ENCODE data around the gene DYRK1B. TPM values are rescaled to one million over a fixed set of nuclear protein-coding genes. Genes with fewer than 3 reads are reported as not detected.
"Not testable (repeated sequence)": the region's sequence is repeated elsewhere in the genome, so short reads cannot be mapped to it uniquely, and the experiment has no call there.

Gene DYRK1B
- polyA plus RNA-seq (2013), result 22.6 TPM

DNA sequence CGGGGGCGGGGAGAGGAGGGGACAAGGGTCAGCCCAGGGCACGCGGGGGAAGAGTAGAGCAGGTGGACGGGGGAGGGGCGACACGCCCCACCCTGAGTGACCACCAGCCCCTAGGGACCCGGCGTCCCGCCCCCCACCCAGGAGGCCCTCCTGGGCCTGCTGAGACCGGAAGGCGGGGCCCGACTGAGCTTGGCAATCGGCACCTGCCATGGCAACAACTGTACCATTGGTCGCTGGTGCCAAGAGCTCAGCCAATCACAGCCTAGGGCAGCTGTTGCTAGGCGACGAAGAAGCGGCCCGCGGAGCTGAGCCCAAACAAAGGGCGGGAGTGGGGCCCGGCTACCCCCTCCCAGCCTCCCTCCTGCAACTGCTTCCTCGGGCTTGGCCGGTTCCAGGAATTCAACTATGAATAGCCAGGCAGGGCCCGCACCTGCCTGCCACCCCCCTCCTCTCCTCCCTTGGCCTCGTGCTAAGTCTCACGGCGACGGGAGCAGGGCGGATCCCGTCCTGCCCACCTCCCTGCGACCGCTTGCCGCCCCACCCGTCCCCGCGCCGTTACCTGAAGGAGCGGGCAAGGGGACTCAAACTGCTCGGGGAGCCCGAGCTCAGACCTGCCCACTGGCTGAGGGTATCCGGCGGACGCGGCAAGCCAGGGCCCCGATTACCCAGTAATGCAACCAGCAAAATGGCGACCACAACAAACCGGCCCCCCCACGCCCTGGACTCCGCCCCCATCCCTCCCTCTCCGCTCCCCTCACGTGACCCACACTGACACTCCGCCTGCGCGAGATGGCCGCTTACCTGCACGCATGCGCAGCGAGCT lies at the start of gene DYRK1B:
Gene DYRK1B, minus strand, starts transcription at position 699 of the 823 bp plus-strand sequence. CDS start 2,295 bp downstream, outside the sequence.
- no peaks in the 10 kb centered on the region for H3K9me3 ChIP-seq (ENCODE audit: control extremely low read depth in 1 of 5, control insufficient read depth in 4 of 5, insufficient read depth in 2 of 5, low read depth in 1 of 5, low read length in 4 of 5)
- POLR2A ChIA-PET, result interaction anchor here (0.6 to 2.1 kb wide), 3 partner anchors 9 to 1106 kb away, joined by 3 to 8 read pairs (median 4); no protein-coding TSS in a partner anchor
- no peaks in the 10 kb centered on the region for H3K27me3 ChIP-seq (replicated peaks in 2 of 5; ENCODE audit: control insufficient read depth in 4 of 5, insufficient read depth in 5 of 5, low read length in 4 of 5)
- 0% methylated on average over 32 of the region's 59 CpGs for WGBS (ENCODE audit: insufficient coverage)
- DNase-seq, result peak; percentile 97 to 99 (median 98)
- peak within 1 kb of the TSS; percentile 98 to 99 for H3K27ac ChIP-seq (ENCODE audit: insufficient read depth in 1 of 2, low read depth in 1 of 2, low read length in 2 of 2, poor library complexity in 1 of 2, severe bottlenecking in 2 of 2)
- H3K4me3 ChIP-seq (ENCODE audit: control insufficient read depth in 1 of 7, extremely low read depth in 1 of 7, insufficient read depth in 4 of 7, low read depth in 2 of 7, low read length in 6 of 7), result peak within 1 kb of the TSS; percentile 66 to 96 (median 89)
- H3K4me1 ChIP-seq (ENCODE audit: control extremely low read depth in 1 of 4, control insufficient read depth in 4 of 4, insufficient read depth in 4 of 4, low read length in 3 of 4), result peaks cover 8 to 26% (median 18%) of the 10 kb centered on the region in 4 experiments
- peaks cover 9 to 73% (median 59%) of the 10 kb centered on the region in 4 experiments for H3K36me3 ChIP-seq (ENCODE audit: control insufficient read depth in 4 of 4, insufficient read depth in 4 of 4, low read length in 3 of 4)
- CTCF ChIA-PET, result interaction anchor here (1.6 to 1.7 kb wide), 2 partner anchors 11 kb away, joined by 5 to 14 read pairs; no protein-coding TSS in a partner anchor

DNA sequence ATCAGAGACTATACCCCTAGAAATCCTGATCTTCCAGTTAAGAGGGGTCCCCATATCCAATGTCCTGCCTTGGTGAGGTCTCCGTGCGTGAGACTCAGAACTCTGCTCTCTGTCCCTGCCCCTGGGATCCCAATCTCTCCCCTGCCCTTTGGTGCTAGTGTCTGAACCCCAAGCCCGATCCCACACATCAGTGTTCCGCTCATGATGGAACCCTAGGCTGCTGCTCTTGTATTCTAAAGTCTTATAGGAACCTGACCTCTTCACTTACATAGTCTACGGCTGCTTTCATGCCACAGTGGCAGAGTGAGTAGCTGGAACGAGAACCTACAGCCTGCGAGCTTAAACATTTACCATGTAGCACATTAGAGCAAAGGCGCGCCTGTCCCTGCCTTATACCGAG lies 48.7 kb upstream of the DYRK1B start:
- H3K36me3 ChIP-seq (ENCODE audit: control insufficient read depth in 4 of 4, insufficient read depth in 4 of 4, low read length in 3 of 4); POLR2A ChIA-PET; H3K9me3 ChIP-seq (ENCODE audit: control extremely low read depth in 1 of 5, control insufficient read depth in 4 of 5, insufficient read depth in 2 of 5, low read depth in 1 of 5, low read length in 4 of 5); H3K27me3 ChIP-seq (replicated peaks in 2 of 5; ENCODE audit: control insufficient read depth in 4 of 5, insufficient read depth in 5 of 5, low read length in 4 of 5); H3K27ac ChIP-seq (ENCODE audit: insufficient read depth in 1 of 2, low read depth in 1 of 2, low read length in 2 of 2, poor library complexity in 1 of 2, severe bottlenecking in 2 of 2); H3K4me3 ChIP-seq (ENCODE audit: control insufficient read depth in 1 of 7, extremely low read depth in 1 of 7, insufficient read depth in 4 of 7, low read depth in 2 of 7, low read length in 6 of 7); H3K4me1 ChIP-seq (ENCODE audit: control extremely low read depth in 1 of 4, control insufficient read depth in 4 of 4, insufficient read depth in 4 of 4, low read length in 3 of 4); DNase-seq; CTCF ChIA-PET: not testable (repeated sequence)
- 100% methylated on average over 1 of the region's 10 CpGs for WGBS (ENCODE audit: insufficient coverage)

DNA sequence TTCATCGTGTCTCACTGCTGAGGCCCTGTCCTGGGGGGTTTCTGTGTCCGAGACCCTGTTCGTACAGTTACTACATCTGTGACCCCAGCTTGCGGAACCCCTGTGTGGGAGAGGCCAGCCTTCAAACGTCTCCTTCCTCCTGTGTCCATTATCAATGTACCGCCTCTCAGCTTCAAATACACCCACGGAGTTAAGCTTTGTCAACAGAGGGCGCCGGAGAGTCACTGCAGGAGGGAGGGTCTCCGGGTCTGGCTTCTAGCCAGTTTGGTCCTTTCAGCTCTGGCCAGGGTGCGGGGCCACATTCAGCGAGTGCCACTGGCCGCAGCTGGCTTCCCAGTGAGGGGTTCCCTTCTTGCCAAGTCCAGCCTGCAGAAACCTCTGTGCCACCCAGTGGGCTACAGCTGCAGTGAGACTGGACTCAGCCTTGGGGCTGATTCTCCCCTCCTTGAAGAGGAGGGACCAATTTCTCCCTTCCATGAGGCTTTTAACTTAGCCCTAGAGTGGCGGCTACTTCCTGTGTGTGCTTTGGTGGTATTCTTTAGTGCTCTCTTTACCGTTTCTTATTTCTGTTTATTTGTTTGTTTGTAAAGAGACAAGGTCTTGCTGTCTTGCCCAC lies 47.6 kb upstream of the DYRK1B start:
- no CpG with 5 or more reads among the region's 15 CpGs for WGBS (ENCODE audit: insufficient coverage)
- H3K4me3 ChIP-seq (ENCODE audit: control insufficient read depth in 1 of 7, extremely low read depth in 1 of 7, insufficient read depth in 4 of 7, low read depth in 2 of 7, low read length in 6 of 7); H3K36me3 ChIP-seq (ENCODE audit: control insufficient read depth in 4 of 4, insufficient read depth in 4 of 4, low read length in 3 of 4); H3K9me3 ChIP-seq (ENCODE audit: control extremely low read depth in 1 of 5, control insufficient read depth in 4 of 5, insufficient read depth in 2 of 5, low read depth in 1 of 5, low read length in 4 of 5); H3K27me3 ChIP-seq (replicated peaks in 2 of 5; ENCODE audit: control insufficient read depth in 4 of 5, insufficient read depth in 5 of 5, low read length in 4 of 5); H3K27ac ChIP-seq (ENCODE audit: insufficient read depth in 1 of 2, low read depth in 1 of 2, low read length in 2 of 2, poor library complexity in 1 of 2, severe bottlenecking in 2 of 2); POLR2A ChIA-PET; H3K4me1 ChIP-seq (ENCODE audit: control extremely low read depth in 1 of 4, control insufficient read depth in 4 of 4, insufficient read depth in 4 of 4, low read length in 3 of 4); CTCF ChIA-PET: not testable (repeated sequence)
- peak in 2 of 3 donors; percentile 36 to 45 for DNase-seq

DNA sequence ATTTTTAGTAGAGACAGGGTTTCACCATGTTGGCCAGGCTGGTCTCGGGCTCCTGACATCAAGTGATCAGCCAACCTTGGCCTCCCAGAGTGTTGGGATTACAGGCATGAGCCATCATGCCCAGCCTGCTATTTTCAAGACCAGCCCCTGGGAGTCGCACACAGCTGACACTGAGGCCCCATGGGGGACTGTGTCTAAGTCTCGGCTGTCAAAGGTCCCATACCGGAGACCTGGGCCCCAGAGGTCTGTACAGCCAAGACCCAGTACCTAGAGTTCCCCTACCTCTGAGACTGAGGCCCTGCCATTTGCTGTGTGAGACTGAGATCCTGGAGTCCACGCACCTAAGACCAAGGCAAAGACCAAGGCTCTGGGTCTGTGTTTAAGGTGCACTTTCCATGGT lies 46.3 kb upstream of the DYRK1B start:
- WGBS (ENCODE audit: insufficient coverage), result 80% methylated on average over 1 of the region's 5 CpGs

DNA sequence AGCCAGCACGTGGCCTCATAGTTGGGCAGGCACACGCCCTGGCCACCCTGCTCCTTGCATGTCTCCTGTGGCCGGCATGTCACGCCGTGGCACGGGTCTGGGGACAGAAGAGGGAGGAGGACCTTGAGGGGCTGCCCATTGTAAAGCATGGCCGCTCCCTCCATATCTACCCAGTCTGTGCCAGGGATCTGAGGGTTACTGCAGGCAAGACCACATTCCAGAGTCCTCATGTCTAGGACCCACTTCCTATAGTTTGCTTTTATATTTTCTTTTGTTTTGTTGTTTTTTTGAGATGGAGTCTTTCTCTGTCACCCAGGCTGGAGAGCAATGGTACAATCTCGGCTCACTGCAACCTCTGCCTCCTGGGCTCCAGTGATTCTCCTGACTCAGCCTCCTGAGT lies 45.8 kb upstream of the DYRK1B start:
- CTCF ChIA-PET, result not testable (repeated sequence)

More for the DNA sequence above, 46.3 kb upstream of the DYRK1B start:
- CTCF ChIA-PET; H3K36me3 ChIP-seq (ENCODE audit: control insufficient read depth in 4 of 4, insufficient read depth in 4 of 4, low read length in 3 of 4); H3K27ac ChIP-seq (ENCODE audit: insufficient read depth in 1 of 2, low read depth in 1 of 2, low read length in 2 of 2, poor library complexity in 1 of 2, severe bottlenecking in 2 of 2); H3K4me1 ChIP-seq (ENCODE audit: control extremely low read depth in 1 of 4, control insufficient read depth in 4 of 4, insufficient read depth in 4 of 4, low read length in 3 of 4); POLR2A ChIA-PET; H3K9me3 ChIP-seq (ENCODE audit: control extremely low read depth in 1 of 5, control insufficient read depth in 4 of 5, insufficient read depth in 2 of 5, low read depth in 1 of 5, low read length in 4 of 5); H3K4me3 ChIP-seq (ENCODE audit: control insufficient read depth in 1 of 7, extremely low read depth in 1 of 7, insufficient read depth in 4 of 7, low read depth in 2 of 7, low read length in 6 of 7); H3K27me3 ChIP-seq (replicated peaks in 2 of 5; ENCODE audit: control insufficient read depth in 4 of 5, insufficient read depth in 5 of 5, low read length in 4 of 5); DNase-seq: not testable (repeated sequence)

DNA sequence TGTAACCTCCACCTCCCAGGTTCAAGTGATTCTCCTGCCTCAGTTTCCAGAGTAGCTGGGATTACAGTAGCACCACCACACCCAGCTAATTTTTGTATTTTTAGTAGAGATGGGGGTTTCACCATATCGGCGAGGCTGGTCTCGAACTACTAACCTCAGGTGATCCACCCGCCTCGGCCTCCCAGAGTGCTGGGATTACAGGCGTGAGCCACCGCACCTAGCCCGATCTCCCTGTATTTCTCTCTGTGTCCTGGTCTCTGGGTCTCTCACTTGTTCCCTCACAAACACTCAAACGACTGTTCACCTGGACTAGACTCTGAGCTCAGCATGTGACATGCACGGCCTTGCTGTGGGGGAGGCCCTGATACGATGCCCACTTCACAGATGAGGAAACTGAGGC lies 44.9 kb upstream of the DYRK1B start:
- H3K27me3 ChIP-seq (replicated peaks in 2 of 5; ENCODE audit: control insufficient read depth in 4 of 5, insufficient read depth in 5 of 5, low read length in 4 of 5); H3K27ac ChIP-seq (ENCODE audit: insufficient read depth in 1 of 2, low read depth in 1 of 2, low read length in 2 of 2, poor library complexity in 1 of 2, severe bottlenecking in 2 of 2); DNase-seq; H3K36me3 ChIP-seq (ENCODE audit: control insufficient read depth in 4 of 4, insufficient read depth in 4 of 4, low read length in 3 of 4); H3K4me3 ChIP-seq (ENCODE audit: control insufficient read depth in 1 of 7, extremely low read depth in 1 of 7, insufficient read depth in 4 of 7, low read depth in 2 of 7, low read length in 6 of 7); CTCF ChIA-PET; H3K9me3 ChIP-seq (ENCODE audit: control extremely low read depth in 1 of 5, control insufficient read depth in 4 of 5, insufficient read depth in 2 of 5, low read depth in 1 of 5, low read length in 4 of 5); H3K4me1 ChIP-seq (ENCODE audit: control extremely low read depth in 1 of 4, control insufficient read depth in 4 of 4, insufficient read depth in 4 of 4, low read length in 3 of 4): not testable (repeated sequence)
- WGBS (ENCODE audit: insufficient coverage), result 89% methylated on average over 8 of the region's 11 CpGs
- POLR2A ChIA-PET, result interaction anchor here (0.7 kb wide), 1 partner anchor 617 kb away, joined by 6 read pairs; no protein-coding TSS in a partner anchor

More for the DNA sequence above, 45.8 kb upstream of the DYRK1B start:
- H3K4me3 ChIP-seq (ENCODE audit: control insufficient read depth in 1 of 7, extremely low read depth in 1 of 7, insufficient read depth in 4 of 7, low read depth in 2 of 7, low read length in 6 of 7); H3K9me3 ChIP-seq (ENCODE audit: control extremely low read depth in 1 of 5, control insufficient read depth in 4 of 5, insufficient read depth in 2 of 5, low read depth in 1 of 5, low read length in 4 of 5); H3K4me1 ChIP-seq (ENCODE audit: control extremely low read depth in 1 of 4, control insufficient read depth in 4 of 4, insufficient read depth in 4 of 4, low read length in 3 of 4); H3K36me3 ChIP-seq (ENCODE audit: control insufficient read depth in 4 of 4, insufficient read depth in 4 of 4, low read length in 3 of 4); H3K27me3 ChIP-seq (replicated peaks in 2 of 5; ENCODE audit: control insufficient read depth in 4 of 5, insufficient read depth in 5 of 5, low read length in 4 of 5); POLR2A ChIA-PET; DNase-seq; H3K27ac ChIP-seq (ENCODE audit: insufficient read depth in 1 of 2, low read depth in 1 of 2, low read length in 2 of 2, poor library complexity in 1 of 2, severe bottlenecking in 2 of 2): not testable (repeated sequence)
- no CpG with 5 or more reads among the region's 8 CpGs for WGBS (ENCODE audit: insufficient coverage)

DNA sequence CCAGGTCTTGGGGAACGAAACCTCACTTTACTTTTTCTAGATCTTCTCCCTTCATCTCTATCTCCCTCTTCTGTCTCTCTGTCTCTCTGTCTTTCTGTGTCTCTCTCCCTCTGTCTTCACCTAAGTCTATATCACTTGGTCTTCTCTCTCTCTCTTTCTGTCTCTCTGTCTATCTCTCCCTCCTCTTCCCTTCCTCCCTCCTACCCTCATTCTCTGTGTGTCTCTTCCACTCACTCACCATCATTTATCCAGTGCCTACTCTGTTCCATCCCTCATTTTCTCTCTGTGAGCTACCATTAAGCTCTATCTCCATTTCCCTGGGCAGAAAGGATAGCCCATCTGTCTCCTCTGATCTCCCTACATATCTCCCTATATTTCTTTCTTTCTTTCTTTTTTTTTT lies 44.4 kb upstream of the DYRK1B start:
- Histone ChIP-seq H3K4me3 (ENCODE audit: control insufficient read depth in 1 of 7, extremely low read depth in 1 of 7, insufficient read depth in 4 of 7, low read depth in 2 of 7, low read length in 6 of 7) (no peak overlapping the region), H3K27me3 (replicated peaks in 2 of 5; ENCODE audit: control insufficient read depth in 4 of 5, insufficient read depth in 5 of 5, low read length in 4 of 5) (peaks cover 0 to 9% (median 0%) of the 10 kb centered on the region in 5 experiments), H3K36me3 (ENCODE audit: control insufficient read depth in 4 of 4, insufficient read depth in 4 of 4, low read length in 3 of 4) (no peaks in the 10 kb centered on the region), H3K4me1 (ENCODE audit: control extremely low read depth in 1 of 4, control insufficient read depth in 4 of 4, insufficient read depth in 4 of 4, low read length in 3 of 4) (no peaks in the 10 kb centered on the region), H3K27ac (ENCODE audit: insufficient read depth in 1 of 2, low read depth in 1 of 2, low read length in 2 of 2, poor library complexity in 1 of 2, severe bottlenecking in 2 of 2) (no peak overlapping the region), H3K9me3 (ENCODE audit: control extremely low read depth in 1 of 5, control insufficient read depth in 4 of 5, insufficient read depth in 2 of 5, low read depth in 1 of 5, low read length in 4 of 5) (no peaks in the 10 kb centered on the region)
- ChIA-PET CTCF (no interaction called here), POLR2A (interaction anchor here (0.7 kb wide), 1 partner anchor 616 kb away, joined by 6 read pairs; no protein-coding TSS in a partner anchor)
- DNase-seq, result no peak
- WGBS (ENCODE audit: insufficient coverage), result 100% methylated on average over 1 of the region's 1 CpG
